SIG-M5 treated with dmso at 0.1 percent for 504 hours (cell line): ENCODE measurements around the gene SMCO3.
"Not testable (repeated sequence)": the region's sequence is repeated elsewhere in the genome, so short reads cannot be mapped to it uniquely, and the experiment has no call there.

Experiments used
- DNase-seq: peaks from one replicate; lab custom pipeline; 2025; ENCODE audit not compliant: unreplicated experiment; lab: John Stamatoyannopoulos, UW

The SMCO3 gene

GRCh38 chr12:14775636-14775980 is 38.4 kb downstream of the SMCO3 start:
- peak; percentile 71 for DNase-seq

GRCh38 chr12:14774906-14775635 is 38.9 kb downstream of the SMCO3 start:
- peak; percentile 67 for DNase-seq

- DNase-seq, result peak; percentile 98
Observed at GRCh38 chr12:14774074-14774905, 39.7 kb downstream of the SMCO3 start.

- DNase-seq, result no peak
Observed at GRCh38 chr12:14773685-14774073, 40.3 kb downstream of the SMCO3 start.

- no peak for DNase-seq
Observed at GRCh38 chr12:14772946-14773345, 41.0 kb downstream of the SMCO3 start.

- DNase-seq, result peak; percentile 58
Observed at GRCh38 chr12:14771651-14772137, 42.3 kb downstream of the SMCO3 start.

GRCh38 chr12:14770496-14771461 is 43.2 kb downstream of the SMCO3 start:
- DNase-seq, result peak; percentile 89

- DNase-seq, result peak; percentile 78
Observed at GRCh38 chr12:14769969-14770495, 44.0 kb downstream of the SMCO3 start.

- peak; percentile 64 for DNase-seq
Observed at GRCh38 chr12:14769466-14769968, 44.5 kb downstream of the SMCO3 start.

GRCh38 chr12:14768823-14769405 is 45.1 kb downstream of the SMCO3 start:
- DNase-seq, result no peak

GRCh38 chr12:14767617-14768016 is 46.4 kb downstream of the SMCO3 start:
- DNase-seq, result no peak

- DNase-seq, result no peak
Observed at GRCh38 chr12:14766649-14767215, 47.2 kb downstream of the SMCO3 start.

GRCh38 chr12:14766020-14766419 is 48.0 kb downstream of the SMCO3 start:
- DNase-seq, result not testable (repeated sequence)

GRCh38 chr12:14765398-14765797 is 48.6 kb downstream of the SMCO3 start:
- DNase-seq, result no peak

- DNase-seq, result not testable (repeated sequence)
Observed at GRCh38 chr12:14759711-14760280, 54.2 kb downstream of the SMCO3 start.

- no peak for DNase-seq
Observed at GRCh38 chr12:14756334-14757143, 57.4 kb downstream of the SMCO3 start.
